HepG2 (cell line): Measurements from ENCODE around the gene RBM34. TPM values are rescaled to one million over a fixed set of nuclear protein-coding genes. Genes with fewer than 3 reads are reported as not detected.
A peak's percentile ranks its signal among the peaks of the same experiment; 100 is the strongest.

Experiments
- CHD4 ChIP-seq: fragments of 200-600 bp; sonication (generic); IDR thresholded peaks from 2 replicates; pipeline ENCODE4 v1.7.0; 2017; ENCODE audit warnings: mild to moderate bottlenecking, low read length, borderline replicate concordance
- ETV6 ChIP-seq: sonication (generic); formaldehyde crosslinking; conservative IDR thresholded peaks from 2 replicates; pipeline ENCODE4 v1.4.0; 2020; ENCODE audit warnings: missing genetic modification reagents
- KDM4B ChIP-seq: sonication (generic); formaldehyde crosslinking; IDR thresholded peaks from 2 replicates; pipeline ENCODE4 v1.4.0; 2020; ENCODE audit warnings: missing genetic modification reagents
- KLF13 ChIP-seq: sonication (generic); formaldehyde crosslinking; IDR thresholded peaks from 2 replicates; pipeline ENCODE4 v1.4.0; 2020; ENCODE audit warnings: mild to moderate bottlenecking, missing genetic modification reagents
- MED8 ChIP-seq: sonication (generic); formaldehyde crosslinking; IDR thresholded peaks from 2 replicates; pipeline ENCODE4 v1.8.1; 2023; ENCODE audit warnings: mild to moderate bottlenecking, missing genetic modification reagents; ENCODE audit not compliant: insufficient replicate concordance
- MYNN ChIP-seq: sonication (generic); formaldehyde crosslinking; IDR thresholded peaks from 2 replicates; pipeline ENCODE4 v1.4.0; 2020; ENCODE audit warnings: mild to moderate bottlenecking, low read depth, missing genetic modification reagents
- PAWR ChIP-seq: sonication (generic); formaldehyde crosslinking; IDR thresholded peaks from 2 replicates; pipeline ENCODE4 v1.4.0; 2020; ENCODE audit warnings: missing genetic modification reagents, mild to moderate bottlenecking, borderline replicate concordance
- PHB2 ChIP-seq: fragments of 450-650 bp; IDR thresholded peaks from 2 replicates; pipeline ENCODE4 v1.6.1; 2018; ENCODE audit not compliant: partially characterized antibody
- SOX6 ChIP-seq, 2 experiments: fragments of 450-650 bp in 1 of 2; sonication (generic) in 1 of 2; formaldehyde crosslinking in 1 of 2; IDR thresholded peaks; 2 replicates each; pipeline versions ENCODE4 v1.4.0 to v1.6.1; 2017 to 2020; ENCODE audit warnings: antibody characterized with exemption in 1 of 2, mild to moderate bottlenecking in 1 of 2, missing genetic modification reagents in 1 of 2
- SPEN ChIP-seq: sonication (generic); formaldehyde crosslinking; IDR thresholded peaks from 2 replicates; pipeline ENCODE4 v1.5.1; 2020; ENCODE audit warnings: low read depth, mild to moderate bottlenecking, missing genetic modification reagents
- SUZ12 ChIP-seq: fragments of 150-350 bp; IDR thresholded peaks from 2 replicates; pipeline ENCODE4 v1.6.1; 2014; ENCODE audit warnings: low read depth, low read length
- YEATS2 ChIP-seq: sonication (generic); formaldehyde crosslinking; IDR thresholded peaks from 2 replicates; pipeline ENCODE4 v1.4.0; 2020; ENCODE audit warnings: missing genetic modification reagents, borderline replicate concordance
- ZBTB21 ChIP-seq: sonication (generic); formaldehyde crosslinking; IDR thresholded peaks from 2 replicates; pipeline ENCODE4 v1.4.0; 2020; ENCODE audit warnings: missing genetic modification reagents
- ZNF24 ChIP-seq: fragments of 450-650 bp; IDR thresholded peaks from 2 replicates; pipeline ENCODE4 v1.6.1; 2017; ENCODE audit warnings: antibody characterized with exemption, mild to moderate bottlenecking
- ZNF260 ChIP-seq: sonication (generic); formaldehyde crosslinking; IDR thresholded peaks from 2 replicates; pipeline ENCODE4 v1.4.0; 2020; ENCODE audit warnings: missing genetic modification reagents, low read depth, mild to moderate bottlenecking, borderline replicate concordance
- ZNF484 ChIP-seq: sonication (generic); formaldehyde crosslinking; IDR thresholded peaks from 2 replicates; pipeline ENCODE4 v1.5.1; 2020; ENCODE audit warnings: mild to moderate bottlenecking, low read depth, missing genetic modification reagents, borderline replicate concordance
- polyA plus RNA-seq, 8 experiments: library from polyadenylated mRNA; depleted of rRNA in 3 of 8; stranded (reverse) in 7 of 8; unstranded in 1 of 8; fragments of >200 nt; fragmentation: Illumina TruSeq in 4 of 8; extraction: Trizol in 4 of 8; gene quantifications; 2 replicates each; pipeline versions ENCODE4 v1.2.1 to v1.2.3, GENCODE V29; 2011 to 2016; ENCODE audit warnings: low read depth in 4 of 8, missing spikeins in 1 of 8, mixed read lengths in 1 of 8; ENCODE audit not compliant: insufficient read depth in 1 of 8
- total RNA-seq, 5 experiments: library from RNA; depleted of rRNA; stranded (reverse); fragments of >200 nt; fragmentation: Illumina TruSeq; extraction: Trizol; gene quantifications; 2 replicates each; pipeline ENCODE4 v1.2.3, GENCODE V29; 2016; ENCODE audit warnings: low read depth in 1 of 5
- TF ChIP-seq, protein P1 (sequence below): sonication (generic); formaldehyde crosslinking; IDR thresholded peaks from 2 replicates; pipeline ENCODE4 v1.8.0; 2023; ENCODE audit warnings: mild to moderate bottlenecking, missing genetic modification reagents
- TF ChIP-seq, protein P2 (sequence below): sonication (generic); formaldehyde crosslinking; IDR thresholded peaks from 2 replicates; pipeline ENCODE4 v1.5.0; 2020; ENCODE audit warnings: missing genetic modification reagents
- TF ChIP-seq, protein P3 (sequence below): sonication (generic); formaldehyde crosslinking; IDR thresholded peaks from 2 replicates; pipeline ENCODE4 v1.4.0; 2020; ENCODE audit warnings: mild to moderate bottlenecking, missing genetic modification reagents
- TF ChIP-seq, protein P4 (sequence below): sonication (generic); formaldehyde crosslinking; IDR thresholded peaks from 2 replicates; pipeline ENCODE4 v1.4.0; 2020; ENCODE audit warnings: mild to moderate bottlenecking, missing genetic modification reagents
- TF ChIP-seq, protein P5 (sequence below): sonication (generic); formaldehyde crosslinking; IDR thresholded peaks from 2 replicates; pipeline ENCODE4 v1.4.0; 2020; ENCODE audit warnings: missing genetic modification reagents

RBM34 gene
- total and polyA plus RNA-seq, 2 of the 13 experiments (the other 11 are each of a cell fraction or from before 2014, with no cell fraction given) = 34.7 to 73.0 TPM

DNA sequence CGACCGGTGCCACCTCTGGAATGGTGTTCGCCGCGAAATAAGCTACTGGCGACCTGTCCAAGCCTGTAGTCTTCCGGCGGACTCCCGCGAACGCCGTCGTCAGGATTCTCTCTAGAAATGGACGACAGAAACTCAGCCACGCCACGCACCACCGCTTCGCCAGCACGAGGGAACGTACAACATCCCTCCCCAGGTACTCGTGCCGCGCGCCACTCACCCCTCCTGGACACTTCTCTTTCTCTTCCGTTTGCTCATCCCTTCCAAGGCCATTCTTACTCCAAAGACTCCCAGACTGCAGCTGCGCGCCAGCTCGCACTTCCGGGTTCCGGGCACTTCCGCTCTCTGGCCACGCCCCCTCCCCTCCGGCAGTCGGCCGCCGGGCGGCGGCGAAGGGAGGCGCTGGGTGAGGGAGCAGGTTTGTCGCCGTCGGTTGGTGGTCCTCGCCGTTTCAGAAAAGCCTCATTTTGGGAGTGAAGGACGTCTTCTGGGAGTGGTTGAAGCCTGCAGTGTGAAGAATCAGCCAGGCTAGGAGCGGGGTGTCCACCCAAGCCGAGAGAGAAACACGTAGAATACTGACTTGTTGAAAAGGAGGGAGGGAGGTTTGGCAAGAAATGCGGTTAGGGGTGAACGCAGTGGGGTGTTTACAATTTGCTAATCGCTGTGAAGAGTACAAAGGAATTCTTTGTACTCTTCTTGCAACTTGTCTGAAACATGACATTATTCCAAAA, at the start of gene RBM34 (continued):
- TF ChIP-seq PAWR (CRISPR knock-in tag) (no peak), MED8 (peak; percentile 96), SPEN (CRISPR knock-in tag) (peak; percentile 77), KDM4B (CRISPR knock-in tag) (no peak), PHB2 (no peak), ETV6 (CRISPR knock-in tag) (peak; percentile 80; the same call in 1 of the 2 replicates), KLF13 (no peak), YEATS2 (peak; percentile 81; the same call in 1 of the 2 replicates), MYNN (CRISPR knock-in tag) (peak; percentile 60; the same call in 1 of the 2 replicates), SUZ12 (no peak), SOX6 (IDR thresholded peaks at IDR 0.05) (no peak), SOX6 (CRISPR knock-in tag; IDR thresholded peaks at IDR 0.05) (peak; percentile 76; the same call in 1 of the 2 replicates), ZNF24 (no peak), ZBTB21 (CRISPR knock-in tag) (no peak), CHD4 (no peak), ZNF484 (no peak), ZNF260 (CRISPR knock-in tag) (no peak)
- TF ChIP-seq, protein P1, sequence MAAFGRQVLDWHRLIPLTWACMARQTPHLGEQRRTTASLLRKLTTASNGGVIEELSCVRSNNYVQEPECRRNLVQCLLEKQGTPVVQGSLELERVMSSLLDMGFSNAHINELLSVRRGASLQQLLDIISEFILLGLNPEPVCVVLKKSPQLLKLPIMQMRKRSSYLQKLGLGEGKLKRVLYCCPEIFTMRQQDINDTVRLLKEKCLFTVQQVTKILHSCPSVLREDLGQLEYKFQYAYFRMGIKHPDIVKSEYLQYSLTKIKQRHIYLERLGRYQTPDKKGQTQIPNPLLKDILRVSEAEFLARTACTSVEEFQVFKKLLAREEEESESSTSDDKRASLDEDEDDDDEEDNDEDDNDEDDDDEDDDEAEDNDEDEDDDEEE (CRISPR knock-in tag) = peak; percentile 94
- TF ChIP-seq, protein P2, sequence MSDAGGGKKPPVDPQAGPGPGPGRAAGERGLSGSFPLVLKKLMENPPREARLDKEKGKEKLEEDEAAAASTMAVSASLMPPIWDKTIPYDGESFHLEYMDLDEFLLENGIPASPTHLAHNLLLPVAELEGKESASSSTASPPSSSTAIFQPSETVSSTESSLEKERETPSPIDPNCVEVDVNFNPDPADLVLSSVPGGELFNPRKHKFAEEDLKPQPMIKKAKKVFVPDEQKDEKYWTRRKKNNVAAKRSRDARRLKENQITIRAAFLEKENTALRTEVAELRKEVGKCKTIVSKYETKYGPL (CRISPR knock-in tag) = peak; percentile 81
- TF ChIP-seq, protein P3, sequence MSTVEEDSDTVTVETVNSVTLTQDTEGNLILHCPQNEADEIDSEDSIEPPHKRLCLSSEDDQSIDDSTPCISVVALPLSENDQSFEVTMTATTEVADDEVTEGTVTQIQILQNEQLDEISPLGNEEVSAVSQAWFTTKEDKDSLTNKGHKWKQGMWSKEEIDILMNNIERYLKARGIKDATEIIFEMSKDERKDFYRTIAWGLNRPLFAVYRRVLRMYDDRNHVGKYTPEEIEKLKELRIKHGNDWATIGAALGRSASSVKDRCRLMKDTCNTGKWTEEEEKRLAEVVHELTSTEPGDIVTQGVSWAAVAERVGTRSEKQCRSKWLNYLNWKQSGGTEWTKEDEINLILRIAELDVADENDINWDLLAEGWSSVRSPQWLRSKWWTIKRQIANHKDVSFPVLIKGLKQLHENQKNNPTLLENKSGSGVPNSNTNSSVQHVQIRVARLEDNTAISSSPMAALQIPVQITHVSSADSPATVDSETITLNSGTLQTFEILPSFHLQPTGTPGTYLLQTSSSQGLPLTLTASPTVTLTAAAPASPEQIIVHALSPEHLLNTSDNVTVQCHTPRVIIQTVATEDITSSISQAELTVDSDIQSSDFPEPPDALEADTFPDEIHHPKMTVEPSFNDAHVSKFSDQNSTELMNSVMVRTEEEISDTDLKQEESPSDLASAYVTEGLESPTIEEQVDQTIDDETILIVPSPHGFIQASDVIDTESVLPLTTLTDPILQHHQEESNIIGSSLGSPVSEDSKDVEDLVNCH = no peak
- TF ChIP-seq, protein P4, sequence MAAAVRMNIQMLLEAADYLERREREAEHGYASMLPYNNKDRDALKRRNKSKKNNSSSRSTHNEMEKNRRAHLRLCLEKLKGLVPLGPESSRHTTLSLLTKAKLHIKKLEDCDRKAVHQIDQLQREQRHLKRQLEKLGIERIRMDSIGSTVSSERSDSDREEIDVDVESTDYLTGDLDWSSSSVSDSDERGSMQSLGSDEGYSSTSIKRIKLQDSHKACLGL = peak; percentile 85
- TF ChIP-seq, protein P5, sequence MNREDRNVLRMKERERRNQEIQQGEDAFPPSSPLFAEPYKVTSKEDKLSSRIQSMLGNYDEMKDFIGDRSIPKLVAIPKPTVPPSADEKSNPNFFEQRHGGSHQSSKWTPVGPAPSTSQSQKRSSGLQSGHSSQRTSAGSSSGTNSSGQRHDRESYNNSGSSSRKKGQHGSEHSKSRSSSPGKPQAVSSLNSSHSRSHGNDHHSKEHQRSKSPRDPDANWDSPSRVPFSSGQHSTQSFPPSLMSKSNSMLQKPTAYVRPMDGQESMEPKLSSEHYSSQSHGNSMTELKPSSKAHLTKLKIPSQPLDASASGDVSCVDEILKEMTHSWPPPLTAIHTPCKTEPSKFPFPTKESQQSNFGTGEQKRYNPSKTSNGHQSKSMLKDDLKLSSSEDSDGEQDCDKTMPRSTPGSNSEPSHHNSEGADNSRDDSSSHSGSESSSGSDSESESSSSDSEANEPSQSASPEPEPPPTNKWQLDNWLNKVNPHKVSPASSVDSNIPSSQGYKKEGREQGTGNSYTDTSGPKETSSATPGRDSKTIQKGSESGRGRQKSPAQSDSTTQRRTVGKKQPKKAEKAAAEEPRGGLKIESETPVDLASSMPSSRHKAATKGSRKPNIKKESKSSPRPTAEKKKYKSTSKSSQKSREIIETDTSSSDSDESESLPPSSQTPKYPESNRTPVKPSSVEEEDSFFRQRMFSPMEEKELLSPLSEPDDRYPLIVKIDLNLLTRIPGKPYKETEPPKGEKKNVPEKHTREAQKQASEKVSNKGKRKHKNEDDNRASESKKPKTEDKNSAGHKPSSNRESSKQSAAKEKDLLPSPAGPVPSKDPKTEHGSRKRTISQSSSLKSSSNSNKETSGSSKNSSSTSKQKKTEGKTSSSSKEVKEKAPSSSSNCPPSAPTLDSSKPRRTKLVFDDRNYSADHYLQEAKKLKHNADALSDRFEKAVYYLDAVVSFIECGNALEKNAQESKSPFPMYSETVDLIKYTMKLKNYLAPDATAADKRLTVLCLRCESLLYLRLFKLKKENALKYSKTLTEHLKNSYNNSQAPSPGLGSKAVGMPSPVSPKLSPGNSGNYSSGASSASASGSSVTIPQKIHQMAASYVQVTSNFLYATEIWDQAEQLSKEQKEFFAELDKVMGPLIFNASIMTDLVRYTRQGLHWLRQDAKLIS (CRISPR knock-in tag) = no peak
